GM21447 (cell line): ENCODE measurements around the gene PCCA.
A peak's percentile ranks its signal among the peaks of the same experiment; 100 is the strongest.
"Not testable (repeated sequence)": the region's sequence is repeated elsewhere in the genome, so short reads cannot be mapped to it uniquely, and the experiment has no call there.

Source experiments
- ATAC-seq: cut with Tn5 transposase; IDR thresholded peaks from one replicate; pipeline ENCODE4 v1.9.1; 2021; ENCODE audit not compliant: unreplicated experiment

Gene PCCA, protein sequence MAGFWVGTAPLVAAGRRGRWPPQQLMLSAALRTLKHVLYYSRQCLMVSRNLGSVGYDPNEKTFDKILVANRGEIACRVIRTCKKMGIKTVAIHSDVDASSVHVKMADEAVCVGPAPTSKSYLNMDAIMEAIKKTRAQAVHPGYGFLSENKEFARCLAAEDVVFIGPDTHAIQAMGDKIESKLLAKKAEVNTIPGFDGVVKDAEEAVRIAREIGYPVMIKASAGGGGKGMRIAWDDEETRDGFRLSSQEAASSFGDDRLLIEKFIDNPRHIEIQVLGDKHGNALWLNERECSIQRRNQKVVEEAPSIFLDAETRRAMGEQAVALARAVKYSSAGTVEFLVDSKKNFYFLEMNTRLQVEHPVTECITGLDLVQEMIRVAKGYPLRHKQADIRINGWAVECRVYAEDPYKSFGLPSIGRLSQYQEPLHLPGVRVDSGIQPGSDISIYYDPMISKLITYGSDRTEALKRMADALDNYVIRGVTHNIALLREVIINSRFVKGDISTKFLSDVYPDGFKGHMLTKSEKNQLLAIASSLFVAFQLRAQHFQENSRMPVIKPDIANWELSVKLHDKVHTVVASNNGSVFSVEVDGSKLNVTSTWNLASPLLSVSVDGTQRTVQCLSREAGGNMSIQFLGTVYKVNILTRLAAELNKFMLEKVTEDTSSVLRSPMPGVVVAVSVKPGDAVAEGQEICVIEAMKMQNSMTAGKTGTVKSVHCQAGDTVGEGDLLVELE

DNA sequence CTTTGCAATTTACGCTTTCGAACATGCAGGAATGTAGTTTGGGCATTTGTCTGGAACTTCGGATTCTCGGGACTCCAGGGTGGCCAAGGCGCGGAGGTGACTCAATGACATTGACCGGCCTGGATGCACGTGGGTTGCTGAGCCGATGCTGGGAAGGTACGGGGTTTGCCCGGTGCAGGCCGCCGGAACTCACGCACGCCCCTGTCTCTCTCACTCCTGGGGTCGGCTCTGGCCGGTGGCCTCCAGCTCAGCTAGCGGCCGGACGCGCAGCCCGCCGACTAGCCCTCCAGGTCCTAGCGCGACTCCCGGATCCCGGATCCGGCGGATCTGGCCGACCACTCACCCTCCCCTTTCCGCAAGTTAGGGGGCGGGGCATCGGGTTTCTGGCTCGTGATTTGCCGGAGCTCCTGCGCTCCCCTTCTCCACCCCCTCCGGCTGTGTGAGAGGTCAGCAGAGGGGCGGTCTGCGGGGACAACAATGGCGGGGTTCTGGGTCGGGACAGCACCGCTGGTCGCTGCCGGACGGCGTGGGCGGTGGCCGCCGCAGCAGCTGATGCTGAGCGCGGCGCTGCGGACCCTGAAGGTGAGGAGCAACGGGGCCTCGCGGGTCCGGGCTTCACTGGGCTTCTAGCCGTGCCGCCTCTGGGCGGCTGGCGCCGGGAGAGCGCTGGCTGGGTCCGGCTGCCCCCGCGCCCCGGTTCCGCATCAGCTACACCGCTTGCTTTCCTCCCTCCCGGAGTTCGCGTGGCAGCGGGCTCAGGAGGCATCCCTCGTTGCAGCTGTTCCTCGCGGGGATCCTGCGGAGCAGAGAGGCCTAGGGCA, at the start of gene PCCA:
PCCA (plus strand) TSS at position 450 of the 821 bp plus-strand sequence; CDS start at position 478, 28 bp downstream.
- ATAC-seq = peak; percentile 97

DNA sequence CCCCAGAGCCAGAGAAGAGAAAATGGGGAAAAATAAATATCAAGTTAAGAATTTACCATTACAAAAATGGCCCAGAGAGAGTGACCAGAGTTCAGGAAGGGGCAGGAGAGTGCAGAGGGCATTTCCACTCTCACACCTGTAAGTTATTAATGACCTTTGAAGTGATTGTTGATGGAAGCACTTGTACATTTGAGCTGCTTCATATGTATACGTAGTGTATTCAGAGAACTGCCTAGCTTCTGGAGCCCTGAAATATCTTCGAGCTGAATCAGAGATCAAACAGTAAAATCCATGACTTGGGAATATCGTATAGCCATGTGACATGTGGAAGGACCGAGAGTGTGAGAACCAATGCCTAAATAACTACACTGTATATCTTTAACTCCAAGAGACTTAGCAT, 49.2 kb upstream of the PCCA start:
- ATAC-seq = no peak

DNA sequence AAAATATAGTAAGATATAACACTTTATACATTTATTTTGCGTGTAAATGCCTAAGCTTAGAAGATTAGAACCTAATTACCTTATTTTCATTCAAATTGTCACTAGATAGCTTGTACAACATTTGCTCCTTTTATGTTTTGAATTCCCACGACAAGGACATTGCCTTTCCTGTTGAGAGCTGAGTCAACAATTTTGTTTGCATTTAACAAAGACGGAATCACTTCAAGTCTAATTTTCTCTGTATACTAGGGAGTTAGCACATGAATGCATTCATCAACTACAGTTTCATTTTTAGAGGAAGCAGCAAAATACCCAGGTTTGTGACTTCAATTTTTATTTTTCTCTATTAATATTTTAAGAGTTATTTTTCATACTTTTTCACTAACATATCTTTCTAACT, 48.7 kb upstream of the PCCA start:
- ATAC-seq = no peak

DNA sequence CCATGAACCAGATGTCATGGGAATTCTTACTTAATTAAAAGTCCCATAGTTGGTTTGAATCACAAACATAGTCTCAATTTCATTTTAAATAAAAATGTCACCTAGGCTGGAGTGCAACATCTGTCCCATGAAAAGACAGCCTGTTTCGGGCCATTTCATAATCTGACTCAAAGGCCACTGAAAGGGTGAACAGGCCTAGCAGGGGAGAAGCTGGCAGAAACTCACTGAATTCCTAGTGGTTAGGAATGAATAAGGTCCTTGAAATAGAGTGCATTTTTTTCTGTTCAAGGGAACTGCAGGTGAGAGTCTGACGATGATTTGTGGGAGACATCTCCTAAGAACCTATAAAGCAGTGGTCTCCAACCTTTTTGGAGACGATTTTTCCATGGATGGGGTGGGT, 44.0 kb upstream of the PCCA start:
- ATAC-seq = no peak

DNA sequence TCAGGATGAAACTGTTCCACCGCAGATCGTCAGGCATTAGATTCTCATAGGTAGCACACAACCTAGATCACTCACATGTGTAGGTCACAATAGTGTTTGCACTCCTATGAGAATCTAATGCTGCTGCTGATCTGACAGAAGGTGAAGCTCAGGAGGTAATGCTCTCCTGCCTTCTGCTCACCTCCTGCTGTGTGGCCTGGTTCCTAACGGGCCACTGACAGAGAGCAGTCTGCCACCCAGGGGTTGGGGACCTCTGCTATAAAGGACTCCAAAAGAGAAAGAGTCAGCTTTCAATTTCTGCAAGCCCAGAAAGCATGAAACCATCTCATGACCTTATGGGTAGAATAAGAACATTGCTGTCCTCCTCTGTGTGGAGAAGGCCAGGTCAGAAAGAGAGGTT, 43.5 kb upstream of the PCCA start:
- no peak for ATAC-seq

DNA sequence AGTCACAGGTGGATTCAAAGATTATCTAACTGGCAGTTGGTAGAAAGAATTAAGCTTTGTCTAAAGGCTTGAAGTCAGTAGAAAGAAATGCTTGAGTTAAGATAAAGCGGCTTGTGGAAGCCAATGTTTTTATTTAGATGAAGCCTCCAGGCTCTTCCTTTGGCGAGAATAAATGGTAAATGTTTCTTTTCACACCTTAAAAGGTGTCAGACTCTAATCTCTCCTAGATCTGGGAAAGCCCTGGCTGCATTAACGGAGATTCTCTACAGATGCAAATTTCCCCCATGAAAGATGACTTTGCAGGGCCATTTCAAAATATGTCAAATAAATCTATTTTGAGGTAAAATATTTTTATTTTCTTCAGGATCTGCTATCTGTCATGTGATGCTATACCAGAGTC, 37.8 kb upstream of the PCCA start:
- no peak for ATAC-seq

DNA sequence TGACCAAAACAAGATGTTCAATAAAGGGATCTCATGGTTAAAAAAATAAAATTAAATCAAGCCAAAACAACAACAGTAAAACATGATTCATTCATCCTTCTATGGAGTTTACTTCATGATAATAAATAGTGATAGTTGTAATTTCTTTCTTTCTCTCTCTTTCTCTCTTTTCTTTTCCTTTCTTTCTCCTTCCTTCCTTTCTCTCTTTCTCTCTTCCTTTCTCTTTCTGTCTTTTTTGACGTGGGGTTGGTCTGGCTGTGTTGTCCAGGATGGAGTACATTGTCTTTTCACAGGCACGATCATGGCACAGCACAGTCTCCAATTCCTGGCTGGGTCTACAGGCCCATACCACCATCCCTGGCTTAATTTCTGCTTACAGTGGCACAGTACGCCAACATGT, 29.1 kb upstream of the PCCA start:
- no peak for ATAC-seq

DNA sequence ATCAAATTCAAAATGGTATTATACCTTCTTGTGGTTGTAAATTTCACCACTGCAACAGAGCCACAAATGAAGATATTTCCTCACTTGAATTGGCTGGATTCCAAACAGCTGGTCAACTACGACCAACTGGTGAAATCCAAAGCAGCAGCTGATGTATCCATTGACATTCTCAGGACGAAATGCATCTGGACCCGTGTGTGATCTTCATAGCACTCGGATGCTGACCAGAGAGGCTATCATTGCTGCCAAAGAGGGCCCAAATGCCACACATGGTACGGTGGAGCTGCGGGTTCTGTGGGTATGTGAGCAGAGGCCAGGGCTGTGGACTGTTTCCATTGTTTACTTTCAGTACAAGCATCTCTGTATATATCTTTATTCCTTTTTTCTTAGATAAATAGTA, 25.6 kb upstream of the PCCA start:
- ATAC-seq = no peak

DNA sequence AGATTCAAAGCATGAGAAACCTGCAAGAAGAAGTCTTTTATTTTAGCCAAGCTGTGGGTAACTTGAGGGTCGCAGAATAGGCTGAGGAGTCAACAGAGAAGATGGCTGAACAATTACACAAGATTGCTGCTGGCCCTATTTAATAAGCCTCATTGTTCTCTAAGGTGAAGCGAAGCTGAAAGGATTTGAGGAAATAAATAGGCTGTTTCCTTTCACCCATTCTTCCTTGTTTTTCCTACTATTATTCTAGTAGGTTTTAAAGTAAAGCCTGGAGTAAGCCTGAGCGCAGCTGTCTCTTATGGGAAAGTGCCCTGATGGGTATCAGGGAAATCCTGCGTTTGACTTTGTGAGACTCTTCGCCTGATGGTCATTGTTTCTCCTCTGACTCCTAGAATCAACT, 25.0 kb upstream of the PCCA start:
- no peak for ATAC-seq

DNA sequence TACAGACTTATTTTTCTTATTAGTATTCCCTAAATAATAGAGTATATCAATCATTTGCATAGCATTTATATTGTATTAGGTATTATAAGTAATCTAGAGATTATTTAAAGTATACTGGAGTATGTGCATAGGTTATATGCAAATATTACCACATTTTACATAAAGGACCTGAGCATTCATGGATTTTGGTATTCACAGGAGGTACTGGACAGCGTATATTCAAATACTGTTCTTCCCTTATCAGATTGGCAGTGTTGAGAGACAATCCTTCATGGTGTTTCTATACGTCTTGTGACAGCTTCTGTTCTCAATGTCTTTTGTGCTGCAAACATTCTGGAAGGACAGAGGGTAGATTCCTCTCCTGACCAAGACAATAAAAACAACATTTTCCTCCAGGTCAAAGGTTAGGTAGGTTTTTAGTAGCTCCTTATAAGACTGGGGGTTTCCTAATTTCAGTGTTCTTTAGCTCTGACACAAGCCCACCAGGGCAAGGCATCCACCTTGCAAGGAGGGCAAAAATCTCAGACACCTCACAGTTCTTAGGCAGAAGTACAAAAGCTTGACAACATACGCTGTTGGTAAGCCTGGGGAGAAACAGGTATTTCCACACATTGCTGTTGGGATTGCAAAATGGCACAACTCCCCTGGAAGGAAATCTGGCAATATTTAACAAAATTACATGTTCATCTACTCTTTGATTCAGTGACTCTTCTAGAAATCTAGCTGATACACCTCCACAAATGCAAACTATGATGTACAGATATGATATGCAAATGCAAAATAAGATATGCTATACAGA, 20.6 kb upstream of the PCCA start:
- no peak for ATAC-seq

DNA sequence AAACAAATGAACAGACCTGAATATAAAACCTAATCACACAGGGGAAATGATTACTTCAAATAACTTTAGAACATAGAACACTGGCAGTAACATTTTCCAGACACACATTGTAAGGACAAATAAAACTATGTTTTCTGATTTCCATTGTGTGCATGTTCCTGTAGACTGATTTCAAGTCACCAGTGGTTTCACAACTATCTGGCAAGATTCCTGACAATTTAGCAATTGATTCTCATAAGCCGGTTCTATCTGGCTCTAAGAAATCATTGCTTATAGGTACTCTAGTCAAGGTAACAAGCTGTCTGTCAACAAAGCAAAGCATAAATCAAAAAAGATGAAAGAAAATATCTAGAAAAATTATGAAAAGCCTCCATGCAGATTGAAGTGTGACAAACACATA, 19.6 kb upstream of the PCCA start:
- no peak for ATAC-seq

DNA sequence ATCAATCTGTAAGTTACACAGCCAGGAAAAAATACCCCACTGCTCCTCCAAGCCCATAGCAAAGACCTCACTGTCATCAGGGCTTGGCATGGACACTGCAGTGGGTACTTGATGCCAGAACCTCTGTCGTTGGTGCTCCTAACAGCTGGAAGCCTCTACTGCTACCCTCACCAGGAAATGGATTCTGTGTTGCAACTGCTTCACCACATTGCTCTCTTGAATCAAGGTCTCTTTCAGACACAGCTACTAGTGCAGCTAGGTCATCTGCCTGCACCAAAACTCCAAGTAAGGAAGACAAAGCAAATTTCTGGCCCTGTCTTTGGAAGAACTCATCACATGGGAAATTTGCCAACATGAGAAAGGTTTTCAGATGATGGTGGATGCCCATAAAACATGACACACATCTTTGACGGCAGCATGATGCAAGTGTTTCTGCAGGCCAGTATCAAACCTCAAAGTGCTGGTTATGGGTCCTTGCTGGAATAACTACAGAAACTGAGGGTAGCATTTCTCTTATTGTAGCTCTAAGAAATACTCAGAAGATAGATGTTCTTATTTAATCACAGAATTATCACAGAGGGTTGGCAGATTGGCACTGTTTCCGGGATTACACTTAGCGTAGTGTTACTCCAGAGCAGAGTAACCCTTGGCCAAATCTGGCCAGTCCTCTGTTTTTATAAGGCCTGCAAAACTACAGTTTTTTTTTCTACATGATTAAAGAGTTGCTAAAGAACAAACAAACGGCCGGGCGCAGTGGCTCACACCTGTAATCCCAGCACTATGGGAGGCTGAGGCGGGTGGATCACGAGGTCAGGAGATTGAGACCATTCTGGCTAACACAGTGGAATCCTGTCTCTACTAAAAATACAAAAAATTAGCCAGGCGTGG, 12.9 kb upstream of the PCCA start:
- ATAC-seq = no peak

DNA sequence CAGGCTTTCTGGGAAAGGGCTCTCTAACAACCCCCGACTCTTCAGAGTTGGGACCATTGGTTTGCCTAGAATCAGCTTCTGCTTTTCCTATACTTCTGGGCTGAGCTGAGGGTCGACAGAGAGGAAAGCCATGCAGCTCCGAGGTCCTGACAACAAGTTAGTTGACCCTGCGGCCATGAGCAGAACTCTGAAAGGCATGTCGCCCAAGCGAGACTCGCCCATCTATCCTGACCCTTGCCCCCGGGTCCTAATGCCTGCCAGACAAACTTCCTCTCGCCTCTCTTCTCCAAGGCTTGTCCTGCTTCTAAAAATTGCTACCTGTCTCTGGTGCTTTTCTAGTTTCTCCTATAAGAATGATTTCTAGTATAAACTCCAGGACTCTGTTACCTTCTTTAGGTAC, 9.9 kb upstream of the PCCA start:
- not testable (repeated sequence) for ATAC-seq

DNA sequence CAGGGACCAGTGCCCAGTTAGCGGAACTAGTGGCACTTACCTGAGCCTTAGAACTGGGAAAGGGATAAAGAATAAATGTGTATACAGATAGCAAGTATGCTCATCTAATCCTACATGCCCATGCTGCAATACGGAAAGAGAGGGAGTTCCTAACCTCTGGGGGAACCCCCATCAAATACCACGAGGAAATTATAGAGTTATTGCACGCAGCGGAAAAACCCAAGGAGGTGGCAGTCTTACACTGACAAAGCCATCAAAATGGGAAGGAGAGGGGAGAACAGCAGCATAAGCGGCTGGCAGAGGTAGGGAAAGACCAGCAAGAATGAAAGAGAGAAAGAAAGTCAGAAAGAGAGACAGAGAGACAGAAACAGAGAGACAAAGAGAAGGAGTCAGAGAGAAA, 5.5 kb upstream of the PCCA start:
- ATAC-seq = not testable (repeated sequence)

DNA sequence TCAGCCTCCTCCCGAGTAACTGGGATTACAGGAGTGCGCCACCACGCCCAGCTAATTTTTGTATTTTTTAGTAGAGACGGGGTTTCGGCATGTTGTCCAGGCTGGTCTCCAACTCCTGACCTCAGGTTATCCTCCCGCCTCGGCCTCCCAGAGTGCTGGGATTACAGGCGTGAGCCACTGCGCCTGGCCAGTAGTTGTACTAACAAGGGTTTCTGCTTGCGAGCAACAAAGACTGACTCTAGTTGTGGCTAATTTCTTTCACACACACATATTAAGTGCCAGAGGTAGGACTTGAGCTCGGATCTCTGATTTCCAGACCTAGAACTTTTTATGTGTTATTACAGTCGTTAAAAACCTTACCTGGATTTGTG, 635 bp upstream of the PCCA start:
- no peak for ATAC-seq

DNA sequence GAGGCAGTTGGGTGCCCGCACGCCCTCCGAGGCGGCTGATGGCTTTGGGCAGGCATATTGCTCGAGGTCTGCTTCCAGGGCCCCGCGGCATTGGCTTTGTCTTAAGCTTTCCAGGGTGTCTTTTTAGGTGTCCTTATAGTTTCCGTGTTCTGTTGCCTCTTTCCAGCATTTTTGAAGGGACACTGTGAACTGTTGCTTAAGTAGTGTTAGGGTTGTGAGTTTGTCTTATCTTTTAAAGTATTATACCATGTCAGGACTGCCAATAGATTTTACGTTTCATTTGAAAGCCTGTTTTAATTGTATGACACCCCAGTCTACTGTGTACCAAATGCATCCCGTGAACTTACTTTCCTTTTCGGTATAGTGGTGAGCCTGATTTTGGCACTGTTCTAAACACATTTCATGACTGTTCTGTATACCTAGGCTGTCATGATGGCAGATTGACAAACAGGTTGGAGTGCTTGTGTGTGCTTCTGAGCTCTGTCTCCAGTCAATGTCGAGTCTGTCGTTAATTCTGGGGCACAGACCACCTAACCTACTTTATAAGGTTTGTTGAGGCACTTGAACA, 656 bp downstream of the PCCA start:
- ATAC-seq = peak; percentile 28

DNA sequence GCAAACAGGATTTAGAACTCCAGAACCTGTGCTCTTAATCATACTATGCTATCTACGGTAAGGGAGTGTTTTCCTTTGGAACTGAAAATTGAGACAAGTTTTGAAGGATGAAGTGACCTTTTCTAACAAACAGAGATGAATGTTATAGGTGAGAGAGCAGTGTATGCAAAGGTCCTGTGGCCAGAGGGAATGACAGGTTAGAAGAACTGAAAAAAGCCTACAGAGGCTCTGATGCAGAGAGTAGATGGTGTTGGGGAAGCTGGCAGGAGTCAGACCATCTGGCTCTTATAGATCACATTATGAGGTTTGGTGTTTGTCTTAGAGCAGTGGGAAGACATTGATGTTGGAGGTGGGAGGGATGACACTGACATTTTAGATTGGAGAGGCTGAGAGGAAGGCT, 2.0 kb downstream of the PCCA start:
- ATAC-seq = no peak

DNA sequence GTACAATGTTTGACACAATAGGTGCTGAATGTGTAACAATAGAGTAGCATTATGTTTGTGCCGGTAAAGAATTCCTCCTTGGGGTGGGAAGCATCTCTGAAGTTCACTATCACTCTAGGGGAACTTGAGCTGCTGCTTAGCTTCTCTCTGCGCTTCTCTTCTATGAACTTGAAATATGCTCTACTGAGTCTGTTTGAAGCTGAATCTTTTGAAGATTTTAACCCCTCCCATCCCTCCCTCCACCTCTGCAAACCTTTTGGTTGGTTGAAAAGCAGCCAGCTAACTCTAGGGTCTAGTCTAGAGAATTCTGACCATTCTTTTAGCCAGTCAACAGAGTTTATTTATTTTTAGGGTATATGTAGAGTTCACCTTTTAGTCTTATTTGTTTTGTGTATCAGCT, 2.5 kb downstream of the PCCA start:
- ATAC-seq = no peak

DNA sequence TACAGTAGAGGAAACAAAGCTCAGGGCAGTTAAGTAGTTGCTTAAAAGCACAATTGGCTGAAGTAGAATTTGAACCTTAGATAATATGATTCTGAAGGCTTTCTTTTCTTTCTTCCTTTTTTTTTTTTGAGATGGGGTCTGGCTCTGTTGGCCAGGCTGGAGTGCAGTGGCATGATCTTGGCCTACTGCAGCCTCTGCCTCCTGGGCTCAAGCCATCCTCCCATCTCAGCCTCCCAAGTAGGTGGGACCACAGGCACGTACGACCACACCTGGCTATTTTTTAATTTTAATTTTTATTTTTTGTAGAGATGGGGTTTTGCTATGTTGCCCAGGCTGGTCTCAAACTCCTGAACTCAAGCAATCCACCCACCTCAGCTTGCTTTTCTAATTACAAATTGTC, 3.4 kb downstream of the PCCA start:
- not testable (repeated sequence) for ATAC-seq

DNA sequence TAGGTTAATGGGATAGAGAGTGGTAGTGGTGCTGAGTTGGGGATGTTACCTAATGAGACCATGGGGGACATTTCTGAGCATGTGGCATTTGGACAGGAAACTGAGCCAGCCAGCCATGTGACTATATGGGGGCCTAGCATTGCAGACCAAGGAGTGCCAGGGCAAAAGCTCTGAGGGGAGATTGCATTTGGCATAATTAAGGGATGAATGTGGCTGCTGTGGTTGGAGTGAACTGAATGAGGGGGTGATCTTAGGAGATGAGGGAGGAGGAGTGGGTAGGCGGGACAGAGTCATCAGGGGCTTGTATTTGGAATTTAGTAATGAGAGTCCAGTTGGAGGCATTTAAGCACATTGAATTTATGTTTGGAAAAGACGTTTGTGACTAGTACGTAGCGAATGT, 6.6 kb downstream of the PCCA start:
- no peak for ATAC-seq
